Astrocyte (in vitro differentiated cells and primary cell): ENCODE measurements around the gene KIAA1217. TPM values are rescaled to one million over a fixed set of nuclear protein-coding genes. Genes with fewer than 3 reads are reported as not detected.

Source experiments
- DNase-seq: peaks from one replicate; pipeline ENCODE4 v3.0.0-alpha.2; 2010; ENCODE audit warnings: low read depth
- FAIRE-seq: peaks from 2 replicates; lab custom pipeline; 2011; peaks lifted over from hg19 to GRCh38; lab: Jason Lieb, UNC
- H2AFZ ChIP-seq: 2 replicates; pipeline ENCODE4 v1.6.0; 2012; ENCODE audit warnings: low read depth, low read length, inconsistent platforms
- H3K27ac ChIP-seq: 2 replicates; pipeline ENCODE4 v1.5.1; 2011; ENCODE audit warnings: low read depth, low read length, inconsistent platforms
- H3K27me3 ChIP-seq: 2 replicates; pipeline ENCODE4 v1.6.0; 2011; ENCODE audit warnings: low read length, inconsistent platforms; ENCODE audit not compliant: insufficient read depth
- H3K36me3 ChIP-seq: 2 replicates; pipeline ENCODE4 v1.5.1; 2011; ENCODE audit warnings: low read length, inconsistent platforms; ENCODE audit not compliant: insufficient read depth
- H3K4me1 ChIP-seq: 2 replicates; pipeline ENCODE4 v1.5.1; 2011; ENCODE audit warnings: low read length, inconsistent platforms; ENCODE audit not compliant: insufficient read depth
- H3K4me2 ChIP-seq: 2 replicates; pipeline ENCODE4 v1.6.0; 2012; ENCODE audit warnings: low read length, inconsistent platforms
- H3K4me3 ChIP-seq: 2 replicates; pipeline ENCODE4 v1.5.1; 2011; ENCODE audit warnings: low read depth, mild to moderate bottlenecking, low read length, inconsistent platforms; ENCODE audit not compliant: insufficient read depth
- H3K79me2 ChIP-seq: 2 replicates; pipeline ENCODE4 v1.6.0; 2012; ENCODE audit warnings: mild to moderate bottlenecking, low read length, inconsistent platforms; ENCODE audit not compliant: insufficient read depth
- H3K9ac ChIP-seq: 2 replicates; pipeline ENCODE4 v1.6.0; 2012; ENCODE audit warnings: mild to moderate bottlenecking, low read length, inconsistent platforms
- H3K9me3 ChIP-seq: 2 replicates; pipeline ENCODE4 v1.5.1; 2012; ENCODE audit warnings: low read depth, mild to moderate bottlenecking, low read length, inconsistent platforms; ENCODE audit not compliant: insufficient read depth
- H4K20me1 ChIP-seq: 2 replicates; pipeline ENCODE4 v1.6.0; 2012; ENCODE audit warnings: low read length, inconsistent platforms; ENCODE audit not compliant: insufficient read depth
- H3K27ac Mint-ChIP-seq: one replicate; pipeline ENCODE4 v1.8.0; 2021; ENCODE audit warnings: mild to moderate bottlenecking, mixed read lengths; ENCODE audit not compliant: unreplicated experiment
- H3K27me3 Mint-ChIP-seq: one replicate; pipeline ENCODE4 v1.8.0; 2021; ENCODE audit warnings: low read depth, mixed read lengths; ENCODE audit not compliant: unreplicated experiment
- H3K36me3 Mint-ChIP-seq: one replicate; pipeline ENCODE4 v1.8.0; 2021; ENCODE audit warnings: low read depth, mixed read lengths; ENCODE audit not compliant: unreplicated experiment
- H3K4me1 Mint-ChIP-seq: one replicate; pipeline ENCODE4 v1.8.0; 2021; ENCODE audit warnings: low read depth, mixed read lengths; ENCODE audit not compliant: unreplicated experiment
- H3K4me3 Mint-ChIP-seq: one replicate; pipeline ENCODE4 v1.8.0; 2021; ENCODE audit warnings: mild to moderate bottlenecking, moderate library complexity, mixed read lengths; ENCODE audit not compliant: unreplicated experiment
- H3K9me3 Mint-ChIP-seq: one replicate; pipeline ENCODE4 v1.8.0; 2021; ENCODE audit warnings: mild to moderate bottlenecking, mixed read lengths; ENCODE audit not compliant: unreplicated experiment
- CTCF ChIP-seq: IDR thresholded peaks from 2 replicates; pipeline ENCODE4 v1.5.1; 2011; ENCODE audit warnings: low read depth, mild to moderate bottlenecking, inconsistent platforms, low read length, moderate library complexity; ENCODE audit not compliant: insufficient read depth
- EZH2 ChIP-seq: IDR thresholded peaks from 2 replicates; pipeline ENCODE4 v1.6.1; 2012; ENCODE audit warnings: mild to moderate bottlenecking, low read length, inconsistent platforms; ENCODE audit not compliant: insufficient read depth
- total RNA-seq: library from RNA; stranded (reverse); gene quantifications from 2 replicates; pipeline ENCODE4 v1.2.1, GENCODE V29; 2021

KIAA1217 gene
- total RNA-seq, 1 donor from 2014 or later = 31.8 TPM

DNA sequence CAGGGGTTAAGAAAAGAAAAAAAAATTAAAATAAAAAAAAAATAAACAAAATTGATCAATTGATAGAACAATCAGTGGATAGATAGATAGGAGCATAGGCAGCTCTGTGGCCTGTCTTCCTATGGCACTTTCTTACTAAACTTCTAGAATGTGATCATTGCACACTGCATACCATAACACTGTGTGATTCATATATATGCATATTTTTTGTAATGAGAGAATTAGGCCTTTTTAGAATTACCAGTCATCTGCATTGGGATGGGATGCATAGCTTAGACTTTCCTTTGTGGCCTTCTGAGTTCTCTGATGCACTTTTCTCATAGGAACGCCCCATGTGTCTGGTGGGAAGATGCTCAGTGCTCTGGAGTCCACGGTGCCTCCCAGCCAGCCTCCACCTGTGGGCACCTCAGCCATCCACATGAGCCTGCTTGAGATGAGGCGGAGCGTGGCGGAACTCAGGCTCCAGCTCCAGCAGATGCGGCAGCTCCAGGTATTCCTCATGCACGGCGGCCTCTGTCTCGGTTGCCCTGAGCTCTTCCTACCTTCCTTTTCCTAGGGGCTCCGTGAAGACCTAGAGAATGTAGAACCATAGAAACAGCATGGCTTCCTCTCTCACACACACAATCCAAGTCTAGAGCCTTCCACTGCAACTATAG is 292.2 kb downstream of the KIAA1217 start:
- peaks cover 12% of the 10 kb centered on the region for H3K36me3 Mint-ChIP-seq
- H3K4me2 ChIP-seq = no peak overlapping the region
- H3K4me3 Mint-ChIP-seq = no peak overlapping the region
- H3K27ac Mint-ChIP-seq = no peak overlapping the region
- H2AFZ ChIP-seq = no peak overlapping the region
- peaks cover 16% of the 10 kb centered on the region for H3K36me3 ChIP-seq
- H4K20me1 ChIP-seq = peaks cover 3% of the 10 kb centered on the region
- peaks cover 8% of the 10 kb centered on the region for H3K4me1 ChIP-seq
- H3K9me3 ChIP-seq = no peaks in the 10 kb centered on the region
- H3K27me3 Mint-ChIP-seq = no peaks in the 10 kb centered on the region
- DNase-seq (no peak), FAIRE-seq (no peak)
- H3K79me2 ChIP-seq = no peaks in the 10 kb centered on the region
- no peak overlapping the region for H3K9ac ChIP-seq
- peaks cover 22% of the 10 kb centered on the region for H3K4me1 Mint-ChIP-seq
- H3K27me3 ChIP-seq = no peaks in the 10 kb centered on the region
- no peak overlapping the region for H3K27ac ChIP-seq
- H3K9me3 Mint-ChIP-seq = no peaks in the 10 kb centered on the region
- TF ChIP-seq EZH2 (no peak), CTCF (no peak)
- no peak overlapping the region for H3K4me3 ChIP-seq

DNA sequence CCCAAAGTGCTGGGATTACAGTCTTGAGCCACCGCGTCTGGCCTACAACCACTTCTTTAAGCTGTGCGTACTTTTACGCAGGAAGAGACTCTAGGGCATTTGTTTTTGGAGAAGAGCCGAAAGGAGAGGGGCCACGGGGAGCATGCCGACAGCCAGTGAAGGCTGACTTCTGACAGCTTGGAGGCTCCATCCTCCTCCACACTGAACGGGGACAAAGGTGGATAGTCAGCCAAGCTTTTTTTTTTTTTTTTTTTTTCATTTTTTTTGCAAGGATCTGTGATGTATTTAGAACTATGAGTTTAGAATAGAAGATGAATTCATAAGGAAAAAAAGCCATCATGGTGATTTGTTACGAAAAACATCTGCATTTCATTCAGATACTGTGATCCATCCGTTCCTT is 293.1 kb downstream of the KIAA1217 start:
- H3K4me1 Mint-ChIP-seq = peaks cover 22% of the 10 kb centered on the region
- H3K4me3 Mint-ChIP-seq = no peak overlapping the region
- Histone ChIP-seq H3K27me3 (no peaks in the 10 kb centered on the region), H2AFZ (no peak overlapping the region), H3K9ac (no peak overlapping the region), H3K9me3 (no peaks in the 10 kb centered on the region), H3K79me2 (no peaks in the 10 kb centered on the region), H3K36me3 (peaks cover 13% of the 10 kb centered on the region), H3K27ac (no peak overlapping the region), H3K4me2 (no peak overlapping the region), H3K4me1 (peaks cover 8% of the 10 kb centered on the region), H4K20me1 (peaks cover 3% of the 10 kb centered on the region), H3K4me3 (no peak overlapping the region)
- no peaks in the 10 kb centered on the region for H3K9me3 Mint-ChIP-seq
- peak overlapping the region; percentile 41 for H3K27ac Mint-ChIP-seq
- no peak for FAIRE-seq
- TF ChIP-seq EZH2 = no peak
- TF ChIP-seq CTCF = no peak
- peaks cover 15% of the 10 kb centered on the region for H3K36me3 Mint-ChIP-seq
- H3K27me3 Mint-ChIP-seq = no peaks in the 10 kb centered on the region
- DNase-seq = no peak

GRCh38 chr10:24502801-24503460 is 294.0 kb downstream of the KIAA1217 start:
- H3K4me1 ChIP-seq = peaks cover 8% of the 10 kb centered on the region
- H3K36me3 Mint-ChIP-seq = peaks cover 19% of the 10 kb centered on the region
- H3K4me3 Mint-ChIP-seq = no peak overlapping the region
- TF ChIP-seq EZH2 (no peak), CTCF (no peak)
- DNase-seq (no peak), FAIRE-seq (no peak)
- no peak overlapping the region for H3K4me3 ChIP-seq
- peaks cover 3% of the 10 kb centered on the region for H4K20me1 ChIP-seq
- H3K4me2 ChIP-seq = no peak overlapping the region
- H3K9me3 Mint-ChIP-seq = no peaks in the 10 kb centered on the region
- H3K27ac ChIP-seq = no peak overlapping the region
- H3K27me3 Mint-ChIP-seq = no peaks in the 10 kb centered on the region
- peaks cover 22% of the 10 kb centered on the region for H3K4me1 Mint-ChIP-seq
- no peak overlapping the region for H3K9ac ChIP-seq
- no peaks in the 10 kb centered on the region for H3K79me2 ChIP-seq
- H3K9me3 ChIP-seq = no peaks in the 10 kb centered on the region
- H3K27me3 ChIP-seq = no peaks in the 10 kb centered on the region
- H3K27ac Mint-ChIP-seq = peak overlapping the region; percentile 77
- no peak overlapping the region for H2AFZ ChIP-seq
- H3K36me3 ChIP-seq = peaks cover 17% of the 10 kb centered on the region
